Erythroblast (primary cell): ENCODE measurements around the gene NCAPG2.

Experiments used
- GATA1 ChIP-seq: IDR thresholded peaks from 2 replicates; pipeline ENCODE4 v1.6.1; 2011; ENCODE audit warnings: low read depth, mild to moderate bottlenecking, control low read depth, low read length, moderate library complexity
- POLR2A ChIP-seq: IDR thresholded peaks from 2 replicates; pipeline ENCODE4 v1.6.1; 2011; ENCODE audit warnings: mild to moderate bottlenecking, low read length

GRCh38 chr7:158595068-158595467 lies 109.5 kb downstream of the NCAPG2 start:
- TF ChIP-seq POLR2A, result no peak
- no peak for TF ChIP-seq GATA1
